IMR-90 (cell line): ENCODE results near the gene C17orf50. TPM values are rescaled to one million over a fixed set of nuclear protein-coding genes. Genes with fewer than 3 reads are reported as not detected.
A peak's percentile ranks its signal among the peaks of the same experiment; 100 is the strongest.

Source experiments
- ATAC-seq: fragments of 200-7000 bp; cut with Tn5 transposase; 2 replicates; pipeline ENCODE4 v1.9.1; 2020; ENCODE audit warnings: low read depth, mild to moderate bottlenecking, moderate library complexity
- BruUV-seq: library from RNA; stranded (reverse); fragments of 400-500 nt; replicated peaks from 2 replicates; lab custom pipeline; 2021; lab: Mats Ljungman, UMichigan
- CTCF ChIA-PET: fragments of 300-600 bp; formaldehyde crosslinking; extraction: SDS; loops from one replicate; lab custom pipeline; 2021; ENCODE audit warnings: antibody characterized with exemption; lab: Yijun Ruan, JAX
- POLR2A ChIA-PET: fragments of 300-600 bp; sonication (Branson Sonifier 250); formaldehyde crosslinking; loops from one replicate; lab custom pipeline; 2022; ENCODE audit warnings: antibody characterized with exemption; ENCODE audit not compliant: unreplicated experiment; lab: Charles Lee
- DNase-seq: peaks from one replicate; pipeline ENCODE4 v3.0.0; 2013
- H2AFZ ChIP-seq: replicated peaks from 2 replicates; pipeline ENCODE3; 2013; ENCODE audit warnings: low read length, mild to moderate bottlenecking; ENCODE audit not compliant: poor library complexity
- H2AK5ac ChIP-seq: 2 replicates; pipeline ENCODE4 v1.6.1; 2013; ENCODE audit warnings: low read depth, low read length, inconsistent platforms
- H2AK9ac ChIP-seq: replicated peaks from 2 replicates; pipeline ENCODE3; 2013; ENCODE audit warnings: mild to moderate bottlenecking, low read depth, low read length, moderate library complexity; ENCODE audit not compliant: poor library complexity
- H2BK120ac ChIP-seq: 2 replicates; pipeline ENCODE4 v1.6.1; 2013; ENCODE audit warnings: low read depth, low read length, inconsistent platforms
- H2BK15ac ChIP-seq: 3 replicates; pipeline ENCODE4 v1.6.1; 2013; ENCODE audit warnings: low read depth, low read length, inconsistent platforms
- H2BK20ac ChIP-seq: 2 replicates; pipeline ENCODE4 v1.6.1; 2013; ENCODE audit warnings: low read depth, mild to moderate bottlenecking, inconsistent platforms, low read length, moderate library complexity
- H2BK5ac ChIP-seq: 2 replicates; pipeline ENCODE4 v1.6.1; 2013; ENCODE audit warnings: mild to moderate bottlenecking, low read depth, low read length, inconsistent platforms; ENCODE audit not compliant: poor library complexity, severe bottlenecking
- H3K14ac ChIP-seq: replicated peaks from 2 replicates; pipeline ENCODE4 v1.6.1; 2013; ENCODE audit warnings: low read depth, low read length, inconsistent platforms
- H3K18ac ChIP-seq: 2 replicates; pipeline ENCODE4 v1.6.1; 2013; ENCODE audit warnings: low read depth, low read length, control low read depth
- H3K23ac ChIP-seq: 2 replicates; pipeline ENCODE4 v1.6.1; 2013; ENCODE audit warnings: low read depth, low read length, inconsistent platforms
- H3K27ac ChIP-seq: 2 replicates; pipeline ENCODE4 v1.5.1; 2013; ENCODE audit warnings: mild to moderate bottlenecking, control low read depth, low read length; ENCODE audit not compliant: insufficient read depth
- H3K27me3 ChIP-seq: 2 replicates; pipeline ENCODE4 v1.6.1; 2013; ENCODE audit warnings: low read length; ENCODE audit not compliant: control insufficient read depth, insufficient read depth
- H3K36me3 ChIP-seq: 2 replicates; pipeline ENCODE4 v1.6.1; 2013; ENCODE audit warnings: low read length, mixed read lengths; ENCODE audit not compliant: control insufficient read depth, insufficient read depth
- H3K4ac ChIP-seq: 2 replicates; pipeline ENCODE4 v1.6.1; 2013; ENCODE audit warnings: low read depth, low read length, inconsistent platforms
- H3K4me1 ChIP-seq: 2 replicates; pipeline ENCODE4 v1.6.1; 2013; ENCODE audit warnings: low read length, mixed read lengths; ENCODE audit not compliant: control insufficient read depth, insufficient read depth
- H3K4me2 ChIP-seq: 2 replicates; pipeline ENCODE4 v1.6.1; 2013; ENCODE audit warnings: low read depth, mild to moderate bottlenecking, control low read depth, low read length, moderate library complexity
- H3K4me3 ChIP-seq: 2 replicates; pipeline ENCODE4 v1.5.1; 2013; ENCODE audit warnings: low read depth, mild to moderate bottlenecking, control low read depth, low read length, moderate library complexity; ENCODE audit not compliant: insufficient read depth
- H3K56ac ChIP-seq: 2 replicates; pipeline ENCODE4 v1.6.1; 2013; ENCODE audit warnings: low read length, inconsistent platforms; ENCODE audit not compliant: insufficient read depth; ENCODE audit errors: extremely low read depth
- H3K79me1 ChIP-seq, 2 experiments: 2 replicates each; pipeline ENCODE4 v1.6.1; 2013; ENCODE audit warnings: low read length in 2 of 2, inconsistent platforms in 1 of 2, low read depth in 1 of 2
- H3K9ac ChIP-seq: 2 replicates; pipeline ENCODE4 v1.6.1; 2013; ENCODE audit warnings: low read depth, low read length, control low read depth
- H3K9me1 ChIP-seq: 2 replicates; pipeline ENCODE4 v1.6.1; 2013; ENCODE audit warnings: low read length, inconsistent platforms; ENCODE audit not compliant: insufficient read depth
- H3K9me3 ChIP-seq: 2 replicates; pipeline ENCODE4 v1.6.1; 2013; ENCODE audit warnings: low read length; ENCODE audit not compliant: control insufficient read depth, insufficient read depth
- H4K20me1 ChIP-seq: 2 replicates; pipeline ENCODE4 v1.6.1; 2013; ENCODE audit warnings: low read length, inconsistent platforms; ENCODE audit not compliant: insufficient read depth
- H4K5ac ChIP-seq: 2 replicates; pipeline ENCODE4 v1.6.1; 2013; ENCODE audit warnings: mild to moderate bottlenecking, low read depth, low read length, control low read depth
- H4K8ac ChIP-seq, 2 experiments: 2 replicates each; pipeline ENCODE4 v1.6.1; 2013; ENCODE audit warnings: low read depth in 2 of 2, low read length in 2 of 2, control low read depth in 1 of 2, inconsistent platforms in 1 of 2
- H4K91ac ChIP-seq: 2 replicates; pipeline ENCODE4 v1.6.1; 2013; ENCODE audit warnings: low read depth, low read length, inconsistent platforms; ENCODE audit not compliant: insufficient read depth
- FOS ChIP-seq: fragments of 150-350 bp; IDR thresholded peaks from 2 replicates; pipeline ENCODE4 v1.6.1; 2016; ENCODE audit warnings: low read depth, low read length
- MAFK ChIP-seq: IDR thresholded peaks from 2 replicates; pipeline ENCODE4 v1.6.1; 2012; ENCODE audit warnings: low read depth, low read length, improper control_type of control experiment
- MAZ ChIP-seq: IDR thresholded peaks from 2 replicates; pipeline ENCODE4 v1.6.1; 2012; ENCODE audit warnings: low read depth, mild to moderate bottlenecking, low read length, improper control_type of control experiment, moderate library complexity, borderline replicate concordance
- SMC3 ChIP-seq: fragments of 150-350 bp; IDR thresholded peaks from 2 replicates; pipeline ENCODE4 v1.6.1; 2016; ENCODE audit warnings: low read depth, mild to moderate bottlenecking, antibody characterized with exemption, low read length, moderate library complexity
- WGBS, 2 experiments: methylation state at CpG; one replicate each; pipeline versions ENCODE4 v1.1.5 to v1.1.7; 2013; ENCODE audit warnings: missing lambda C conversion rate in 2 of 2; ENCODE audit not compliant: insufficient read length in 1 of 2; ENCODE audit errors: extremely low coverage in 2 of 2; 5-methylcytosine and 5-hydroxymethylcytosine counted together
- dilution Hi-C: fragments of 300-500 bp; cut with HindIII; formaldehyde crosslinking; loops from one replicate; pipeline ENCODE4 v1.14.3; 2018; ENCODE audit warnings: low sequenced_read_pairs; ENCODE audit not compliant: unreplicated experiment
- in situ Hi-C: fragments of 300-500 bp; cut with MboI; formaldehyde crosslinking; loops from 3 replicates; pipeline ENCODE4 v1.14.3; 2019; ENCODE audit warnings: low sequenced_read_pairs, inconsistent platforms, mixed read lengths
- intact Hi-C: fragments of 100-400 bp; cut with micrococcal nuclease; formaldehyde crosslinking; loops from 2 replicates; pipeline ENCODE4 v1.10.0; 2022
- polyA plus RNA-seq, 3 experiments: library from polyadenylated mRNA; depleted of rRNA; stranded (reverse); fragments of >200 nt; gene quantifications; 2 replicates each; pipeline ENCODE4 v1.2.3, GENCODE V29; 2012; ENCODE audit warnings: low replicate concordance in 1 of 3
- total RNA-seq: library from RNA; depleted of rRNA; stranded (reverse); fragments of >200 nt; gene quantifications from 2 replicates; pipeline ENCODE4 v1.2.3, GENCODE V29; 2012
- TF ChIP-seq, protein P1 (sequence below): conservative IDR thresholded peaks from 2 replicates; pipeline ENCODE4 v1.5.1; 2012; ENCODE audit warnings: mild to moderate bottlenecking, low read depth, low read length, improper control_type of control experiment
- TF ChIP-seq, protein P2 (sequence below): fragments of 150-350 bp; IDR thresholded peaks from 2 replicates; pipeline ENCODE4 v1.6.1; 2016; ENCODE audit warnings: low read depth, mild to moderate bottlenecking, low read length, moderate library complexity, borderline replicate concordance

Gene C17orf50
- total and polyA plus RNA-seq, 2 of the 4 experiments (the other 2 are of a cell fraction), result not detected

DNA sequence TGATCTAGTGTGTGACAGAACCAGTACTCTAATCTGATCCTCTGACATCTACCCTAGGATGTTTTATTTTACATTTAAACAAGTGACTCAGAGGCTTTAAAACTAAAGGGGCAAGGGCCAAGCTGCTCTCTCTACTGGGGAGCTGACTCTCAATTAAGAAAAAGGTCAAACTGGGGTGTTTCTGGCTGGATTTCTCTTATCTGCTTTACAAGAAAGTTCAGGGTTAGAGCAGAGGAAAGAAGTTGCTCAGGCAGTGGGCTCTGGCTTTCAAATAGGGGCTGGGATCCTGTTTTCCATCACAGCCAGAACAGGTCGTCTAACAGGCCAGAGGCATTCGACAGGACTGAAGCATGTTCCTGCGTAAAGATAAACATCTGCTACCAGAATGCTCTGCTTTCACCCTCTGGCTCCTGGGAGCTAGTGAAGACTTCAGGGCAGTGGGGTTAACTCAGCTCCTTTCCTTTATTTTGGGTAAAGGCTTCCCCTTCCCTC is 26.3 kb downstream of the C17orf50 start:
- Histone ChIP-seq H3K79me1 (no peaks in the 10 kb centered on the region), H2BK120ac (peak overlapping the region; percentile 63; the same call in 1 of the 2 replicates), H3K9me1 (peaks cover 17% of the 10 kb centered on the region), H3K27me3 (peaks cover 11% of the 10 kb centered on the region), H2BK15ac (peak overlapping the region; percentile 76; the same call in 2 of the 3 replicates), H4K8ac (peak overlapping the region; percentile 7 to 11; a peak in 2 of 4 replicates), H3K56ac (no peak overlapping the region), H3K18ac (0 out of 2 replicates have a peak overlapping the region, but pooled peaks have one; percentile 21), H4K20me1 (no peaks in the 10 kb centered on the region; the same call in 1 of the 2 replicates), H3K14ac (peak overlapping the region; percentile 49; the same call in 1 of the 2 replicates), H4K91ac (peak overlapping the region; percentile 28; the same call in 1 of the 2 replicates), H2AFZ (peak overlapping the region; percentile 71), H3K4me3 (no peak overlapping the region), H3K4me2 (peak overlapping the region; percentile 7), H2AK5ac (peak overlapping the region; percentile 43), H3K9me3 (no peaks in the 10 kb centered on the region), H4K5ac (no peak overlapping the region), H3K4ac (peak overlapping the region; percentile 64), H2AK9ac (no peak overlapping the region), H3K36me3 (no peaks in the 10 kb centered on the region), H3K23ac (peak overlapping the region; percentile 32; the same call in 1 of the 2 replicates), H2BK20ac (peak overlapping the region; percentile 75), H3K27ac (peak overlapping the region; percentile 71; the same call in 1 of the 2 replicates), H3K9ac (no peak overlapping the region), H3K4me1 (peaks cover 27% of the 10 kb centered on the region), H2BK5ac (peak overlapping the region; percentile 25)
- dilution Hi-C loops (no loop called here), in situ Hi-C loops (no loop called here), intact Hi-C loops (no loop called here)
- POLR2A ChIA-PET, result no interaction called here
- ATAC-seq, result peak; percentile 62
- no TSS peak for BruUV-seq
- TF ChIP-seq, protein P1, sequence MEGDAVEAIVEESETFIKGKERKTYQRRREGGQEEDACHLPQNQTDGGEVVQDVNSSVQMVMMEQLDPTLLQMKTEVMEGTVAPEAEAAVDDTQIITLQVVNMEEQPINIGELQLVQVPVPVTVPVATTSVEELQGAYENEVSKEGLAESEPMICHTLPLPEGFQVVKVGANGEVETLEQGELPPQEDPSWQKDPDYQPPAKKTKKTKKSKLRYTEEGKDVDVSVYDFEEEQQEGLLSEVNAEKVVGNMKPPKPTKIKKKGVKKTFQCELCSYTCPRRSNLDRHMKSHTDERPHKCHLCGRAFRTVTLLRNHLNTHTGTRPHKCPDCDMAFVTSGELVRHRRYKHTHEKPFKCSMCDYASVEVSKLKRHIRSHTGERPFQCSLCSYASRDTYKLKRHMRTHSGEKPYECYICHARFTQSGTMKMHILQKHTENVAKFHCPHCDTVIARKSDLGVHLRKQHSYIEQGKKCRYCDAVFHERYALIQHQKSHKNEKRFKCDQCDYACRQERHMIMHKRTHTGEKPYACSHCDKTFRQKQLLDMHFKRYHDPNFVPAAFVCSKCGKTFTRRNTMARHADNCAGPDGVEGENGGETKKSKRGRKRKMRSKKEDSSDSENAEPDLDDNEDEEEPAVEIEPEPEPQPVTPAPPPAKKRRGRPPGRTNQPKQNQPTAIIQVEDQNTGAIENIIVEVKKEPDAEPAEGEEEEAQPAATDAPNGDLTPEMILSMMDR, result no peak
- TF ChIP-seq, protein P2, sequence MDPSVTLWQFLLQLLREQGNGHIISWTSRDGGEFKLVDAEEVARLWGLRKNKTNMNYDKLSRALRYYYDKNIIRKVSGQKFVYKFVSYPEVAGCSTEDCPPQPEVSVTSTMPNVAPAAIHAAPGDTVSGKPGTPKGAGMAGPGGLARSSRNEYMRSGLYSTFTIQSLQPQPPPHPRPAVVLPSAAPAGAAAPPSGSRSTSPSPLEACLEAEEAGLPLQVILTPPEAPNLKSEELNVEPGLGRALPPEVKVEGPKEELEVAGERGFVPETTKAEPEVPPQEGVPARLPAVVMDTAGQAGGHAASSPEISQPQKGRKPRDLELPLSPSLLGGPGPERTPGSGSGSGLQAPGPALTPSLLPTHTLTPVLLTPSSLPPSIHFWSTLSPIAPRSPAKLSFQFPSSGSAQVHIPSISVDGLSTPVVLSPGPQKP, result no peak
- no peak for TF ChIP-seq MAZ
- TF ChIP-seq SMC3, result no peak
- peak; percentile 49; the same call in 1 of the 2 replicates for TF ChIP-seq FOS
- no peak for TF ChIP-seq MAFK
- CTCF ChIA-PET, result interaction anchor here (0.9 to 3.1 kb wide), 3 partner anchors 18 to 23 kb away, joined by 3 to 17 read pairs (median 5); partner anchors contain the start of gene TAF15
- WGBS, 2 experiments, result 0% methylated on average over 2 of the region's 3 CpGs; no CpG with 5 or more reads in 1 of the 2 experiments
- peak; percentile 60 for DNase-seq
